ELF-1 (cell line): ENCODE results near the gene AIPL1.

Experiments used
- DNase-seq: peaks from one replicate; pipeline ENCODE4 v3.0.0-alpha.2; 2016; ENCODE audit warnings: low read depth, low spot score

Gene AIPL1

GRCh38 chr17:6450926-6451832, 16.3 kb upstream of the AIPL1 start:
- no peak for DNase-seq

GRCh38 chr17:6449307-6449706, 14.4 kb upstream of the AIPL1 start:
- no peak for DNase-seq

- no peak for DNase-seq
Observed at GRCh38 chr17:6448473-6448872, 13.6 kb upstream of the AIPL1 start.

- DNase-seq: no peak
Observed at GRCh38 chr17:6446516-6447100, 11.7 kb upstream of the AIPL1 start.

- no peak for DNase-seq
Observed at GRCh38 chr17:6444571-6445335, 9.8 kb upstream of the AIPL1 start.

- DNase-seq: peak; percentile 97
Observed at GRCh38 chr17:6443692-6444570, 9.0 kb upstream of the AIPL1 start, which contains the start of gene PIMREG. PIMREG (plus strand) TSS chr17:6444455; CDS start chr17:6445111, 656 bp downstream.

- DNase-seq: no peak
Observed at GRCh38 chr17:6442775-6443174, 7.9 kb upstream of the AIPL1 start.

- peak; percentile 24 for DNase-seq
Observed at GRCh38 chr17:6439951-6440350, 5.0 kb upstream of the AIPL1 start.

- no peak for DNase-seq
Observed at GRCh38 chr17:6437956-6438355, 3.0 kb upstream of the AIPL1 start.

- no peak for DNase-seq
Observed at GRCh38 chr17:6437466-6437865, 2.5 kb upstream of the AIPL1 start.

- peak; percentile 90 for DNase-seq
Observed at GRCh38 chr17:6435968-6436367, 1.0 kb upstream of the AIPL1 start.

- DNase-seq: no peak
Observed at GRCh38 chr17:6430769-6431168, 4.2 kb downstream of the AIPL1 start.

- DNase-seq: no peak
Observed at GRCh38 chr17:6429266-6429665, 5.7 kb downstream of the AIPL1 start.

- no peak for DNase-seq
Observed at GRCh38 chr17:6428207-6428965, 6.5 kb downstream of the AIPL1 start.

GRCh38 chr17:6427279-6427781, 7.6 kb downstream of the AIPL1 start:
- no peak for DNase-seq

GRCh38 chr17:6426356-6427101, 8.4 kb downstream of the AIPL1 start:
- no peak for DNase-seq

GRCh38 chr17:6425407-6425806, 9.5 kb downstream of the AIPL1 start:
- DNase-seq: no peak

- no peak for DNase-seq
Observed at GRCh38 chr17:6423931-6424330, 11.0 kb downstream of the AIPL1 start.

GRCh38 chr17:6422654-6423241, 12.2 kb downstream of the AIPL1 start:
- DNase-seq: peak; percentile 27
